SK-N-SH treated with all-trans-retinoic acid at 6 μM for 48 hours (cell line): ENCODE data around the gene FAM180A.

ENCODE experiments used
- ATAC-seq: fragments of 200-7000 bp; cut with Tn5 transposase; 3 replicates; pipeline ENCODE4 v1.9.1; 2020; ENCODE audit warnings: mild to moderate bottlenecking, moderate library complexity
- ARNTL ChIP-seq: fragments of 450-650 bp; formaldehyde crosslinking; IDR thresholded peaks from 2 replicates; pipeline ENCODE4 v1.5.0; 2020; ENCODE audit warnings: low read depth, mild to moderate bottlenecking, moderate library complexity, borderline replicate concordance
- BACH2 ChIP-seq: fragments of 250-450 bp; sonication (Bioruptor Pico); IDR thresholded peaks from 2 replicates; pipeline ENCODE4 v1.9.0; 2021; ENCODE audit warnings: mild to moderate bottlenecking, borderline replicate concordance
- CSDC2 ChIP-seq: fragments of 250-450 bp; sonication (Bioruptor Pico); IDR thresholded peaks from 2 replicates; pipeline ENCODE4 v1.5.0; 2020; ENCODE audit warnings: mild to moderate bottlenecking, moderate library complexity
- ESRRG ChIP-seq: fragments of 250-450 bp; sonication (Bioruptor Pico); IDR thresholded peaks from 2 replicates; pipeline ENCODE4 v1.6.1; 2021; ENCODE audit warnings: mild to moderate bottlenecking
- GLIS3 ChIP-seq: fragments of 250-450 bp; sonication (Bioruptor Pico); IDR thresholded peaks from 2 replicates; pipeline ENCODE4 v1.5.0; 2020; ENCODE audit warnings: mild to moderate bottlenecking, moderate library complexity
- OSR1 ChIP-seq: fragments of 250-450 bp; sonication (Bioruptor Pico); IDR thresholded peaks from 2 replicates; pipeline ENCODE4 v1.8.0; 2022; ENCODE audit warnings: moderate library complexity, mild to moderate bottlenecking, inconsistent platforms
- PPARA ChIP-seq: fragments of 250-450 bp; sonication (Bioruptor Pico); IDR thresholded peaks from 2 replicates; pipeline ENCODE4 v1.5.0; 2020; ENCODE audit warnings: mild to moderate bottlenecking, borderline replicate concordance
- RARB ChIP-seq: fragments of 250-450 bp; sonication (Bioruptor Pico); IDR thresholded peaks from 2 replicates; pipeline ENCODE4 v1.8.0; 2021; ENCODE audit warnings: mild to moderate bottlenecking, moderate library complexity
- SNAI2 ChIP-seq: fragments of 250-450 bp; sonication (Bioruptor Pico); IDR thresholded peaks from 2 replicates; pipeline ENCODE4 v1.5.0; 2020; ENCODE audit warnings: mild to moderate bottlenecking, moderate library complexity
- TCF4 ChIP-seq: fragments of 250-450 bp; sonication (Bioruptor Pico); IDR thresholded peaks from 2 replicates; pipeline ENCODE4 v1.8.0; 2021; ENCODE audit warnings: mild to moderate bottlenecking, moderate library complexity, borderline replicate concordance
- TOX ChIP-seq: fragments of 250-450 bp; sonication (Bioruptor Pico); IDR thresholded peaks from 2 replicates; pipeline ENCODE4 v1.8.0; 2021; ENCODE audit warnings: mild to moderate bottlenecking, moderate library complexity, borderline replicate concordance
- ZC3H10 ChIP-seq: fragments of 250-450 bp; sonication (Bioruptor Pico); IDR thresholded peaks from 2 replicates; pipeline ENCODE4 v1.5.1; 2021; ENCODE audit warnings: mild to moderate bottlenecking, moderate library complexity
- ZFP3 ChIP-seq: fragments of 250-450 bp; sonication (Bioruptor Pico); IDR thresholded peaks from 2 replicates; pipeline ENCODE4 v1.5.0; 2020; ENCODE audit warnings: mild to moderate bottlenecking, moderate library complexity
- ZFP30 ChIP-seq: fragments of 450-650 bp; formaldehyde crosslinking; IDR thresholded peaks from 2 replicates; pipeline ENCODE4 v1.5.0; 2022; ENCODE audit warnings: mild to moderate bottlenecking, moderate library complexity
- ZNF565 ChIP-seq: fragments of 450-650 bp; formaldehyde crosslinking; conservative IDR thresholded peaks from 2 replicates; pipeline ENCODE4 v1.5.0; 2020; ENCODE audit warnings: low read depth, mild to moderate bottlenecking, moderate library complexity
- ZNF70 ChIP-seq: fragments of 450-650 bp; formaldehyde crosslinking; IDR thresholded peaks from 2 replicates; pipeline ENCODE4 v1.5.0; 2020; ENCODE audit warnings: mild to moderate bottlenecking, moderate library complexity
- ZNF8 ChIP-seq: fragments of 450-650 bp; formaldehyde crosslinking; IDR thresholded peaks from 2 replicates; pipeline ENCODE4 v1.5.0; 2020; ENCODE audit warnings: mild to moderate bottlenecking, moderate library complexity
- TF ChIP-seq, protein P1 (sequence below): fragments of 250-450 bp; sonication (Bioruptor Pico); IDR thresholded peaks from 2 replicates; pipeline ENCODE4 v1.5.1; 2021; ENCODE audit warnings: mild to moderate bottlenecking, moderate library complexity
- TF ChIP-seq, protein P2 (sequence below): fragments of 250-450 bp; sonication (Bioruptor Pico); IDR thresholded peaks from 2 replicates; pipeline ENCODE4 v1.5.0; 2020; ENCODE audit warnings: mild to moderate bottlenecking, moderate library complexity
- TF ChIP-seq, protein P3 (sequence below): fragments of 250-450 bp; sonication (Bioruptor Pico); IDR thresholded peaks from 2 replicates; pipeline ENCODE4 v1.8.0; 2021; ENCODE audit warnings: low read depth, mild to moderate bottlenecking, moderate library complexity, borderline replicate concordance
- TF ChIP-seq, protein P4 (sequence below): fragments of 250-450 bp; sonication (Bioruptor Pico); IDR thresholded peaks from 2 replicates; pipeline ENCODE4 v1.5.1; 2020; ENCODE audit warnings: low read depth, mild to moderate bottlenecking, moderate library complexity

The FAM180A gene

DNA sequence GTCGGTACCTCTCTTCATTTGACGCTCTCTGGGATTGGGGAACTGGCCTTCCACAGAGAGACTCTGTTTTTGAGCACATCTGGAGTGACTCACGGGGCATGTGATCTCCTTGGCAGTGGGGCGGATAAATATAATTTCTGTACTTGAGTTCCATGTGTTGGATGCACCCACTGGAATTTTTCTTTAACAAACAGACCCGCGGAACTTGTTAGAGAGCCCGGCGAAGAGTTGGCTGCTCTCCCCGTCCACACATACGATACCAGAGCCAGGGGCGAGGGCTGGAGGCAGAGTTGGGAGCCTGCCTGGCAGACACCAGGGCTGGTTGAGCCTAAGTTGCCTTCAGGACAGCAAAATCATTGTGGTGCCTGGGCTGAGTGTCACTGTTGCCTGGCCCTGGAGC, at the start of gene FAM180A:
FAM180A (minus strand) TSS at position 44 of the 400 bp plus-strand sequence. CDS start 233 bp downstream, outside the sequence.
- no peak for TF ChIP-seq ARNTL (CRISPR knock-in tag)
- TF ChIP-seq ZC3H10: no peak
- no peak for TF ChIP-seq ZFP3 (CRISPR knock-in tag)
- no peak for TF ChIP-seq GLIS3
- TF ChIP-seq ZNF8 (CRISPR knock-in tag): no peak
- no peak for TF ChIP-seq TOX (CRISPR knock-in tag)
- no peak for TF ChIP-seq PPARA
- no peak for TF ChIP-seq TCF4 (CRISPR knock-in tag)
- TF ChIP-seq ZNF70 (CRISPR knock-in tag): no peak
- TF ChIP-seq, protein P1, sequence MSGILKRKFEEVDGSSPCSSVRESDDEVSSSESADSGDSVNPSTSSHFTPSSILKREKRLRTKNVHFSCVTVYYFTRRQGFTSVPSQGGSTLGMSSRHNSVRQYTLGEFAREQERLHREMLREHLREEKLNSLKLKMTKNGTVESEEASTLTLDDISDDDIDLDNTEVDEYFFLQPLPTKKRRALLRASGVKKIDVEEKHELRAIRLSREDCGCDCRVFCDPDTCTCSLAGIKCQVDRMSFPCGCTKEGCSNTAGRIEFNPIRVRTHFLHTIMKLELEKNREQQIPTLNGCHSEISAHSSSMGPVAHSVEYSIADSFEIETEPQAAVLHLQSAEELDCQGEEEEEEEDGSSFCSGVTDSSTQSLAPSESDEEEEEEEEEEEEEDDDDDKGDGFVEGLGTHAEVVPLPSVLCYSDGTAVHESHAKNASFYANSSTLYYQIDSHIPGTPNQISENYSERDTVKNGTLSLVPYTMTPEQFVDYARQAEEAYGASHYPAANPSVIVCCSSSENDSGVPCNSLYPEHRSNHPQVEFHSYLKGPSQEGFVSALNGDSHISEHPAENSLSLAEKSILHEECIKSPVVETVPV (CRISPR knock-in tag): no peak
- TF ChIP-seq, protein P2, sequence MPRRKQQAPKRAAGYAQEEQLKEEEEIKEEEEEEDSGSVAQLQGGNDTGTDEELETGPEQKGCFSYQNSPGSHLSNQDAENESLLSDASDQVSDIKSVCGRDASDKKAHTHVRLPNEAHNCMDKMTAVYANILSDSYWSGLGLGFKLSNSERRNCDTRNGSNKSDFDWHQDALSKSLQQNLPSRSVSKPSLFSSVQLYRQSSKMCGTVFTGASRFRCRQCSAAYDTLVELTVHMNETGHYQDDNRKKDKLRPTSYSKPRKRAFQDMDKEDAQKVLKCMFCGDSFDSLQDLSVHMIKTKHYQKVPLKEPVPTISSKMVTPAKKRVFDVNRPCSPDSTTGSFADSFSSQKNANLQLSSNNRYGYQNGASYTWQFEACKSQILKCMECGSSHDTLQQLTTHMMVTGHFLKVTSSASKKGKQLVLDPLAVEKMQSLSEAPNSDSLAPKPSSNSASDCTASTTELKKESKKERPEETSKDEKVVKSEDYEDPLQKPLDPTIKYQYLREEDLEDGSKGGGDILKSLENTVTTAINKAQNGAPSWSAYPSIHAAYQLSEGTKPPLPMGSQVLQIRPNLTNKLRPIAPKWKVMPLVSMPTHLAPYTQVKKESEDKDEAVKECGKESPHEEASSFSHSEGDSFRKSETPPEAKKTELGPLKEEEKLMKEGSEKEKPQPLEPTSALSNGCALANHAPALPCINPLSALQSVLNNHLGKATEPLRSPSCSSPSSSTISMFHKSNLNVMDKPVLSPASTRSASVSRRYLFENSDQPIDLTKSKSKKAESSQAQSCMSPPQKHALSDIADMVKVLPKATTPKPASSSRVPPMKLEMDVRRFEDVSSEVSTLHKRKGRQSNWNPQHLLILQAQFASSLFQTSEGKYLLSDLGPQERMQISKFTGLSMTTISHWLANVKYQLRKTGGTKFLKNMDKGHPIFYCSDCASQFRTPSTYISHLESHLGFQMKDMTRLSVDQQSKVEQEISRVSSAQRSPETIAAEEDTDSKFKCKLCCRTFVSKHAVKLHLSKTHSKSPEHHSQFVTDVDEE (CRISPR knock-in tag): no peak
- TF ChIP-seq, protein P3, sequence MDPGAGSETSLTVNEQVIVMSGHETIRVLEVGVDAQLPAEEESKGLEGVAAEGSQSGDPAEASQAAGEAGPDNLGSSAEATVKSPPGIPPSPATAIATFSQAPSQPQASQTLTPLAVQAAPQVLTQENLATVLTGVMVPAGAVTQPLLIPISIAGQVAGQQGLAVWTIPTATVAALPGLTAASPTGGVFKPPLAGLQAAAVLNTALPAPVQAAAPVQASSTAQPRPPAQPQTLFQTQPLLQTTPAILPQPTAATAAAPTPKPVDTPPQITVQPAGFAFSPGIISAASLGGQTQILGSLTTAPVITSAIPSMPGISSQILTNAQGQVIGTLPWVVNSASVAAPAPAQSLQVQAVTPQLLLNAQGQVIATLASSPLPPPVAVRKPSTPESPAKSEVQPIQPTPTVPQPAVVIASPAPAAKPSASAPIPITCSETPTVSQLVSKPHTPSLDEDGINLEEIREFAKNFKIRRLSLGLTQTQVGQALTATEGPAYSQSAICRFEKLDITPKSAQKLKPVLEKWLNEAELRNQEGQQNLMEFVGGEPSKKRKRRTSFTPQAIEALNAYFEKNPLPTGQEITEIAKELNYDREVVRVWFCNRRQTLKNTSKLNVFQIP (CRISPR knock-in tag): no peak
- TF ChIP-seq, protein P4, sequence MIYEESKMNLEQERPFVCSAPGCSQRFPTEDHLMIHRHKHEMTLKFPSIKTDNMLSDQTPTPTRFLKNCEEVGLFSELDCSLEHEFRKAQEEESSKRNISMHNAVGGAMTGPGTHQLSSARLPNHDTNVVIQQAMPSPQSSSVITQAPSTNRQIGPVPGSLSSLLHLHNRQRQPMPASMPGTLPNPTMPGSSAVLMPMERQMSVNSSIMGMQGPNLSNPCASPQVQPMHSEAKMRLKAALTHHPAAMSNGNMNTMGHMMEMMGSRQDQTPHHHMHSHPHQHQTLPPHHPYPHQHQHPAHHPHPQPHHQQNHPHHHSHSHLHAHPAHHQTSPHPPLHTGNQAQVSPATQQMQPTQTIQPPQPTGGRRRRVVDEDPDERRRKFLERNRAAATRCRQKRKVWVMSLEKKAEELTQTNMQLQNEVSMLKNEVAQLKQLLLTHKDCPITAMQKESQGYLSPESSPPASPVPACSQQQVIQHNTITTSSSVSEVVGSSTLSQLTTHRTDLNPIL: no peak
- no peak for TF ChIP-seq ESRRG (CRISPR knock-in tag)
- no peak for TF ChIP-seq RARB (CRISPR knock-in tag)
- TF ChIP-seq ZNF565 (CRISPR knock-in tag): no peak
- no peak for TF ChIP-seq ZFP30 (CRISPR knock-in tag)
- TF ChIP-seq OSR1: no peak
- ATAC-seq: no peak

DNA sequence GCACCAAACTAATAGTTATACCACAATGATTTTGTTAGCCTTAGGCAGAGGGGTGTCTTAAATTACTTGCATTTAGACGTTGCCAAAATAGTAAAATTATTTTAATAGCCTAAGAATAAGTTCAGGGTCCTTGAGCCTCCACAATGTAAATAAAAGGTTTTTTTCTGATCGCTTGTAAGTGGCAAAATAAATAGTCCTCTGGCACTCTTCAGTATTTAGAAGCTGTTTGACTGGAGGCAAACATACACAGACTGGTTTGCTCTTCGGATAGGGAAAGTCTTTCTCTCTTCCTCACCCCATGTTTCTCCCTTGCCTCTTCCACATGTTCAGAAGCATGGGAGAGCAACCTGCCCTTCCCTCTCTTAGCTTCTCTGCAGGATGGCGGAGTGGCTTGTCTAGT, 49.5 kb upstream of the FAM180A start:
- TF ChIP-seq RARB (CRISPR knock-in tag): no peak
- no peak for ATAC-seq

DNA sequence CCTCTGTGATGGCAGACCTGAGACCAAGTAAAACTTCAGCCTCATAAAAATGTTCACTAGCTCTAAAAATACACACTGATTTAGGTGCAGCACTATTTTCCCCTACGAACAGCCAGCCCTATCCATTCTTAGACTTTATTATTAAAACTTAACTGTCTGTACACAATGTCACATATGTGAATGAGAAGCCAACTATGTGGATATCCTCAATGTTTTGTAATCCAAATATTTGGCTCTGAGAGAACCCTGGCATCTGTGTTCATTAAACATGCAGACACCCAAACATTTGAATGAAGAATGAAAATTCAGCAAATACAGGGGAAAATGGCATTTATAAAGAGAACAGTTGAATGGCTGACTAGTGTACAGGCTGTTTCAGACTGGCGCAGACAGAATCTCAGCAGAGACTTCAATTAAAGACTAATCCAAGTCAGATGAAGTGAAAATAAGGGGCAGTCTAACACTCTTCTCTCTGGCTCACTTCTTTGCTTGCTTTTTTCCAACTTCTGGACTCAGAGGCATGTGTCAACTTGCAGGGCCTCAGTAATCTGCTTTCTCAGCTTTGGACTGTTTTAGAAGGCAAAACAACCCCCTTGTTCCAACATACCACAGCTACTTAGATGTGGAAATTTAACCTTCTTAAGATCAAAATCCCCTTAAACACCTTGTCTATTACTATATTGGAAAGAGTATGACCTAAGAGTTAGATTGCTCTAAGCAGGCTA, 47.4 kb upstream of the FAM180A start:
- ATAC-seq: no peak
- TF ChIP-seq, protein P1 (CRISPR knock-in tag): no peak
- TF ChIP-seq ESRRG (CRISPR knock-in tag) (no peak), RARB (CRISPR knock-in tag) (no peak), BACH2 (CRISPR knock-in tag) (no peak), ZNF70 (CRISPR knock-in tag) (no peak), ZNF8 (CRISPR knock-in tag) (no peak), PPARA (no peak), CSDC2 (CRISPR knock-in tag) (no peak), ZFP30 (CRISPR knock-in tag) (no peak), ARNTL (CRISPR knock-in tag) (no peak), ZNF565 (CRISPR knock-in tag) (no peak), GLIS3 (no peak), ZC3H10 (no peak), TOX (CRISPR knock-in tag) (no peak), SNAI2 (CRISPR knock-in tag) (no peak)
- TF ChIP-seq, protein P2 (CRISPR knock-in tag): no peak
- TF ChIP-seq, protein P4: no peak
- TF ChIP-seq, protein P3 (CRISPR knock-in tag): no peak
